Measurements from ENCODE around the gene ARHGEF17.

Gene ARHGEF17

DNA sequence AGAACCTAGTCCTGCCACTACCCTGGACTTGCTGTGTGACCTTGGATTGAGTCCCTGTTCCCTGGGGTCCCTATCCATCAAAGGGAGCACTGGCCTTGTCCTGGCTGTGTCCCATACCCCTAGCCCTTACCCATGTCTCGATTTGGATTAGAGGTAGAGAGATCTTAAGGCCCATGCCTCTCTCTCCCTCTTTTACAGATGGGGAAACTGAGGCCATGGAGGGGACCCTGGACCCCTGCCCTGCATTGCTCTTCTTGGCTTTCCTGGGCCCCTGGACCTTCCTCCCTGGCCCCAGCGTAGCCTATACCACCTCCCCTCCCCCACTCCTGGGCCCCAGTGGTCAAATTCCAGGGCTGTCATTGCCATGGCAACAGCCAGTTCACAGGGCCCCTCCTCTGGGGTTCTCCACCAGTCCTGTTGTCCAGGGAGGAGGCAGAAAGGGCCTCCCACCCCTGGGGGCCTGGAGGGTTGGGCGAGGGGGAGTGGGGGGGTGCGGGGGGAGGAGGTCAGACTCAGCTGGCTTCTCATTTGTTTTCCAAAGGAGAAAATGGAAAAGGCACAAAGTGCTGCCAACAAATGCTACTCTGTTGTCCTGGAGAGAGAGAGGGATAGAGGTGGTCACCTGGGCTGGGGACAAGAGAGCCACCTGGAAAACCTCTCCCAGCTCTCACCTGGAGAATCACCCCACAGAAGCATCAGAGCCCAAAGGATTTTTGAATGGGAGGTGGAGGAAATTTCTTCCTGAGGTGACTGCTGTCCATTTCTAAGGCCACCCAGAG is 23.3 kb downstream of the ARHGEF17 start:
- Histone ChIP-seq H3K4me2 (ENCODE audit: low read length) (no peak overlapping the region), H3K27ac (peak overlapping the region; percentile 15), H3K9me3 (ENCODE audit: control insufficient read depth, low read length) (no peaks in the 10 kb centered on the region), H3K79me2 (peaks cover 10% of the 10 kb centered on the region), H3K4me3 (ENCODE audit: low read depth, low read length) (no peak overlapping the region), H3K36me3 (ENCODE audit: control insufficient read depth, insufficient read depth, low read length) (no peaks in the 10 kb centered on the region), H3K9ac (no peak overlapping the region), H3K4me1 (peaks cover 8% of the 10 kb centered on the region), H3K27me3 (ENCODE audit: control insufficient read depth, insufficient read depth, low read length) (no peaks in the 10 kb centered on the region), H2AFZ (no peak overlapping the region)
- TF ChIP-seq, protein P1, sequence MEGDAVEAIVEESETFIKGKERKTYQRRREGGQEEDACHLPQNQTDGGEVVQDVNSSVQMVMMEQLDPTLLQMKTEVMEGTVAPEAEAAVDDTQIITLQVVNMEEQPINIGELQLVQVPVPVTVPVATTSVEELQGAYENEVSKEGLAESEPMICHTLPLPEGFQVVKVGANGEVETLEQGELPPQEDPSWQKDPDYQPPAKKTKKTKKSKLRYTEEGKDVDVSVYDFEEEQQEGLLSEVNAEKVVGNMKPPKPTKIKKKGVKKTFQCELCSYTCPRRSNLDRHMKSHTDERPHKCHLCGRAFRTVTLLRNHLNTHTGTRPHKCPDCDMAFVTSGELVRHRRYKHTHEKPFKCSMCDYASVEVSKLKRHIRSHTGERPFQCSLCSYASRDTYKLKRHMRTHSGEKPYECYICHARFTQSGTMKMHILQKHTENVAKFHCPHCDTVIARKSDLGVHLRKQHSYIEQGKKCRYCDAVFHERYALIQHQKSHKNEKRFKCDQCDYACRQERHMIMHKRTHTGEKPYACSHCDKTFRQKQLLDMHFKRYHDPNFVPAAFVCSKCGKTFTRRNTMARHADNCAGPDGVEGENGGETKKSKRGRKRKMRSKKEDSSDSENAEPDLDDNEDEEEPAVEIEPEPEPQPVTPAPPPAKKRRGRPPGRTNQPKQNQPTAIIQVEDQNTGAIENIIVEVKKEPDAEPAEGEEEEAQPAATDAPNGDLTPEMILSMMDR (IDR thresholded peaks at IDR 0.05) = no peak

DNA sequence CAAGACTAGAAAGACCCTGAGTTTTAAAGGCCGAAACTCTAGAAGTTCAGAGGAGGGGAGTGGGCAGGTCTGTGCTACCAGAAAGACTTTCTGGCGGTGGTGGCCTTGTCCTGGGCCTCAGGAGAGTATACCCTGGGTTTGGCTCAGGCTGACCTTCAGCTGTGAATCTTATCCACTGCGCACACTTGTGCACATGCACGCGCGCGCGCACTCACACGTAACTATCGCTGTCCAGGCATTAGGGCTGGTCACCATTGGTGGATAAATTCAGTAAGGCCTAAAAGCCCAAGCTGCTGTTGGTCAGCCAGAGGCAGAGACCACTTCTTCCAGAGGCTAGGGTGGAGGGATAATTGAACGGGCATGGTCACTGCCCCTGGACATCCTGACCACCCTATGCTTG is 25.1 kb downstream of the ARHGEF17 start:
- H3K9me3 ChIP-seq (ENCODE audit: control insufficient read depth, low read length) = no peaks in the 10 kb centered on the region
- peaks cover 17% of the 10 kb centered on the region for H3K79me2 ChIP-seq
- TF ChIP-seq, protein P1 (IDR thresholded peaks at IDR 0.05) = no peak
- no peak overlapping the region for H3K27ac ChIP-seq
- no peaks in the 10 kb centered on the region for H3K36me3 ChIP-seq (ENCODE audit: control insufficient read depth, insufficient read depth, low read length)
- H3K4me1 ChIP-seq = peaks cover 8% of the 10 kb centered on the region
- no peak overlapping the region for H3K9ac ChIP-seq
- H3K27me3 ChIP-seq (ENCODE audit: control insufficient read depth, insufficient read depth, low read length) = no peaks in the 10 kb centered on the region
- H3K4me2 ChIP-seq (ENCODE audit: low read length) = no peak overlapping the region
- H2AFZ ChIP-seq = no peak overlapping the region
- H3K4me3 ChIP-seq (ENCODE audit: low read depth, low read length) = no peak overlapping the region

DNA sequence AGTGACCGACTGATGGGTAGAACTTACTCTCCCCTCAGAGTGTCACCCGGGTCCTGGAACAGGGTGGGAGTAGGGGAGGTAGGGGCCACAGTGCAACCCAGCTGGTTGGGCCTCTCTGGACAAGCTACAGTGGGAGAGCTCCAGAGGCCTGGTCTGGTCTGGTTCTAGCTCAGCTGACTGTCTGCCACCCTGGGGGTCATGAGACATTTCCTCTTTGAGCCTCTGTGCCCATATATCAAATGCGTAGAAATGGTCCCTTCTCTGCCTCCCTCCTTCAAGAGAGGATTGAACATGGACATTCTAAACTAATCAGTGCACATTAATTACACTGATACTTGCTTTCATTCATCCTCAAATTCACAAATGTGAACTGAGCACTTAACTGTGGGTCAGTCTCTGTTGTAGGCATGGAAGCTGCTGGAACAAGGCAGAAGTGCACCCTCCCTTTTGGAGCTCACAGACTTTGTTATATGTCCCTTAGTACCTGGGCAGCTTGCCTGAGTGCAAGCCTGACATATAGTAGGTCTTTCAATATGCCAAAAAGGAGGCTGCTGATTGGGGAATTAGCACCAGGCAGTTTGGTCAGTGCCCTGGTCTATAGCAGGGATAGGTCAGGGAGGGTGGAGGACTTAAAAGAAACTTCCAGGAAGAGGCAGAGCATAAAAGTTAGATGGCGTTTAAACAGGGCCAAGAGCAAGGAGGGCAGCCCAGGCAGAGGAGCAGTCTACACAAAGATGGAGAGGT is 25.7 kb downstream of the ARHGEF17 start:
- no peaks in the 10 kb centered on the region for H3K27me3 ChIP-seq (ENCODE audit: control insufficient read depth, insufficient read depth, low read length)
- H3K79me2 ChIP-seq = peaks cover 17% of the 10 kb centered on the region
- no peak overlapping the region for H3K9ac ChIP-seq

DNA sequence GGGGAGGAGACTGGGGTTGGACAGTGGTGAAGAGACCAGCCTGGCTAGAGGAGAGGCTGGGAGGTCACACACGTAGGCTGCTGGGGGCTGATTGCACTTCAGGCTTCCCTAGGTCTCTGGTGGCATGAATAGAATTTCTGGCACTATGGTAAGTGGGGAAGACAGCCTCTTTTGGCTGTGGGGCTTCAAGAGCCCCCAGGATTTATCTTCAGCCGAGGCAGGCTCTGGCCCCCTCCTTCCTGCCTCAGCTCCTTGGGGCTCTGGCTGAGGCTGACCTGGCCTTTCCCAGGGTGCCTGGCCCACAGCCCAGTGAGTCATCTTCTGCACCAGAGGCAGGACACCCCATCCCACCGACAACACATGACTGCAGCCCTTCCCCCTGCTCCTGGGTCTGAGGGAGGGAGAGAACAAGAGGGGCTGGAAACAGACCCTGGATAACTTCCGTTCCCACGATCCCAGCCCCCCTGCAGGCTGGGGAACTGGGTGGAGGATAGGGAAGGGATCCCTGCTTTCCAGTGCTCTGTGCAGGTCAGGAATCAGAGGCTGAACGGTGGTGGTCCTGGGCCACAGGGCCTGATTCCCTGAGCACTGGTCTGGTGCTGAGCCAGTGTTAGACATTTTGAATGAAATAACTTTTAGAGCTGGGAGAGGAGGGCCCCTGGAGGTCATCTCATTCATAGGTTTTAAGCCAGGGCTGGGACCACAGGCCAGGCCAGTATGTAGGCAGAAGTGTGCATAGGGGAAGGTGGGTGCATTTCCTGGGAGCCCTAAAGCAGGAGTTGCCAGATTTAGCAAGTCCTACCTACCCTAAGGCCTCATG is 26.5 kb downstream of the ARHGEF17 start:
- Histone ChIP-seq H3K9ac (no peak overlapping the region), H3K27me3 (ENCODE audit: control insufficient read depth, insufficient read depth, low read length) (no peaks in the 10 kb centered on the region)

More for the DNA sequence above, 25.7 kb downstream of the ARHGEF17 start:
- Histone ChIP-seq H3K4me1 (peaks cover 8% of the 10 kb centered on the region), H2AFZ (no peak overlapping the region), H3K4me3 (ENCODE audit: low read depth, low read length) (no peak overlapping the region), H3K27ac (no peak overlapping the region), H3K4me2 (ENCODE audit: low read length) (no peak overlapping the region), H3K9me3 (ENCODE audit: control insufficient read depth, low read length) (no peaks in the 10 kb centered on the region), H3K36me3 (ENCODE audit: control insufficient read depth, insufficient read depth, low read length) (no peaks in the 10 kb centered on the region)
- TF ChIP-seq, protein P1 (IDR thresholded peaks at IDR 0.05) = no peak

More for the DNA sequence above, 26.5 kb downstream of the ARHGEF17 start:
- Histone ChIP-seq H3K4me1 (peaks cover 8% of the 10 kb centered on the region), H3K9me3 (ENCODE audit: control insufficient read depth, low read length) (no peaks in the 10 kb centered on the region), H3K27ac (peak overlapping the region; percentile 6), H3K4me2 (ENCODE audit: low read length) (no peak overlapping the region), H3K79me2 (peaks cover 20% of the 10 kb centered on the region), H3K4me3 (ENCODE audit: low read depth, low read length) (no peak overlapping the region), H3K36me3 (ENCODE audit: control insufficient read depth, insufficient read depth, low read length) (no peaks in the 10 kb centered on the region), H2AFZ (no peak overlapping the region)
- TF ChIP-seq, protein P1 (IDR thresholded peaks at IDR 0.05) = no peak

All from parathyroid adenoma (tissue), 2 donors.